Vagina (tissue), 2 donors: ENCODE data around the gene PCDHB13.
"Not testable (repeated sequence)": the region's sequence is repeated elsewhere in the genome, so short reads cannot be mapped to it uniquely, and the experiment has no call there.

ENCODE experiments used
- CTCF ChIP-seq, 3 experiments: fragments of 450-650 bp in 2 of 3; fragments of 200-600 bp in 1 of 3; sonication (generic) in 1 of 3; IDR thresholded peaks; one replicate each; pipeline ENCODE4 v1.5.1; 2017 to 2019; ENCODE audit warnings: antibody characterized with exemption in 3 of 3, mild to moderate bottlenecking in 2 of 3, moderate library complexity in 2 of 3
- POLR2A ChIP-seq, 2 donors: fragments of 450-650 bp; IDR thresholded peaks; one replicate each; pipeline ENCODE4 v1.6.1; 2017; ENCODE audit warnings: antibody characterized with exemption in 2 of 2, mild to moderate bottlenecking in 2 of 2, moderate library complexity in 2 of 2
- POLR2AphosphoS5 ChIP-seq, 2 donors: sonication (generic); formaldehyde crosslinking; IDR thresholded peaks; one replicate each; pipeline ENCODE4 v1.9.0; 2017; ENCODE audit warnings: antibody characterized with exemption in 2 of 2, mild to moderate bottlenecking in 2 of 2, low read depth in 1 of 2; ENCODE audit not compliant: insufficient read depth in 1 of 2

GRCh38 chr5:141247434-141247833, 33.7 kb downstream of the PCDHB13 start:
- not testable (repeated sequence) for TF ChIP-seq CTCF (IDR thresholded peaks at IDR 0.05); POLR2A (IDR thresholded peaks at IDR 0.05); POLR2AphosphoS5 (IDR thresholded peaks at IDR 0.05; ENCODE audit: insufficient read depth in 1 of 2, low read depth in 1 of 2)
